ENCODE measurements around the gene BEX3.

DNA sequence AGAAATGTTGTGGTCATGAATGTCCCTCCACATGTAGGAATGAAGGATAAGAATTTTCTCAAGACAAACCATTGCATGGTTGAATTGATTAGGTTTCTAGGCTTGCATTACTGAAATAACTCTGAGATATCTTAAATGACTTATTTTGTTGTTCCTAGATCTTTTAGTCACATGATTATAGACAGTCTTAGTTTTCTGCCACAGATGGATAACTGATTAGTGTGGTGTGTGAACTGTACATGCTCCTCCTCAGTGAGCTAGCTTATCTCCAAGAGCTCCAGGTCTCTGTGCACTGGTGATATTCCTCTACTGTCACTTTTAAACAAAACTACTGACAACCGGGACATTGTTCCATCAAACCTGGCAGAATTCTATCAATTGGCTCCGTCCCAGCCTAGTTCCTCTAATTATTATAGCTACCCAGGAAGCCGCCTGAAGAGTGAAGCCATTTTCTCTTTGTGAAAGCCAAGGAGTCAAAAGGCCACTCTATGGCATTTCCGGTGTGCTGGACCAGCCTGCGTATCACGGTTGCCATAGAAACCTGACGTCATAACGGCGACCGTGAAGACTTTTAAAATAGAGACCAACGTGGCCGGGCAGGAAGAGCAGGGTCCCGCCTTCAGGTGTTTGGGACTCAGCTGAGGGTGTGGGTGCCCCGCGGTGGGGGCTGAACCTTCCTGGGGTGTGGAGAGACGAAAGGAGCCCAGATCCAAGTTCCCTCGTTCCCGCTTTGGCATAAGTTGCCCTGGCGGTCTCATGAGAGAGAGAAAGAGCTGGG is 28.1 kb downstream of the BEX3 start:
- TF ChIP-seq, protein P1, sequence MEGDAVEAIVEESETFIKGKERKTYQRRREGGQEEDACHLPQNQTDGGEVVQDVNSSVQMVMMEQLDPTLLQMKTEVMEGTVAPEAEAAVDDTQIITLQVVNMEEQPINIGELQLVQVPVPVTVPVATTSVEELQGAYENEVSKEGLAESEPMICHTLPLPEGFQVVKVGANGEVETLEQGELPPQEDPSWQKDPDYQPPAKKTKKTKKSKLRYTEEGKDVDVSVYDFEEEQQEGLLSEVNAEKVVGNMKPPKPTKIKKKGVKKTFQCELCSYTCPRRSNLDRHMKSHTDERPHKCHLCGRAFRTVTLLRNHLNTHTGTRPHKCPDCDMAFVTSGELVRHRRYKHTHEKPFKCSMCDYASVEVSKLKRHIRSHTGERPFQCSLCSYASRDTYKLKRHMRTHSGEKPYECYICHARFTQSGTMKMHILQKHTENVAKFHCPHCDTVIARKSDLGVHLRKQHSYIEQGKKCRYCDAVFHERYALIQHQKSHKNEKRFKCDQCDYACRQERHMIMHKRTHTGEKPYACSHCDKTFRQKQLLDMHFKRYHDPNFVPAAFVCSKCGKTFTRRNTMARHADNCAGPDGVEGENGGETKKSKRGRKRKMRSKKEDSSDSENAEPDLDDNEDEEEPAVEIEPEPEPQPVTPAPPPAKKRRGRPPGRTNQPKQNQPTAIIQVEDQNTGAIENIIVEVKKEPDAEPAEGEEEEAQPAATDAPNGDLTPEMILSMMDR (IDR thresholded peaks at IDR 0.05) = no peak
- peak in 1 of 2 donors; percentile 49 for TF ChIP-seq POLR2A (IDR thresholded peaks at IDR 0.05)
